H9 (cell line): ENCODE data around the gene MOCS2. TPM values are rescaled to one million over a fixed set of nuclear protein-coding genes. Genes with fewer than 3 reads are reported as not detected.

ENCODE experiments used
- DNase-seq: peaks from one replicate; pipeline ENCODE4 v3.0.0-alpha.2; 2017
- H2AFZ ChIP-seq: one replicate; pipeline ENCODE4 v1.6.1; 2013; ENCODE audit warnings: mild to moderate bottlenecking, low read length, control low read depth, moderate library complexity
- H2AK5ac ChIP-seq: 2 replicates; pipeline ENCODE4 v1.6.1; 2013; ENCODE audit warnings: low read length, control low read depth, mixed read lengths; ENCODE audit not compliant: insufficient read length
- H2BK120ac ChIP-seq: one replicate; pipeline ENCODE4 v1.6.1; 2013; ENCODE audit warnings: low read depth, mild to moderate bottlenecking, low read length, control low read depth, inconsistent platforms; ENCODE audit not compliant: poor library complexity, severe bottlenecking
- H2BK12ac ChIP-seq: 2 replicates; pipeline ENCODE4 v1.6.1; 2013; ENCODE audit warnings: low read length, control low read depth, mixed read lengths, low read depth; ENCODE audit not compliant: insufficient read length
- H2BK15ac ChIP-seq: 2 replicates; pipeline ENCODE4 v1.6.1; 2013; ENCODE audit warnings: low read depth, low read length, control low read depth
- H2BK20ac ChIP-seq: one replicate; pipeline ENCODE4 v1.6.1; 2013; ENCODE audit warnings: low read depth, mild to moderate bottlenecking, low read length, control low read depth, inconsistent platforms; ENCODE audit not compliant: poor library complexity, severe bottlenecking
- H2BK5ac ChIP-seq: 2 replicates; pipeline ENCODE4 v1.6.1; 2013; ENCODE audit warnings: low read length, control low read depth, mixed read lengths; ENCODE audit not compliant: insufficient read length
- H3K14ac ChIP-seq: 2 replicates; pipeline ENCODE4 v1.6.1; 2013; ENCODE audit warnings: low read length, control low read depth; ENCODE audit not compliant: insufficient read depth
- H3K18ac ChIP-seq: 2 replicates; pipeline ENCODE4 v1.6.1; 2013; ENCODE audit warnings: low read depth, mild to moderate bottlenecking, mixed read lengths, low read length, control low read depth; ENCODE audit not compliant: insufficient read length
- H3K23ac ChIP-seq: 2 replicates; pipeline ENCODE4 v1.6.1; 2013; ENCODE audit warnings: low read length, control low read depth, mixed read lengths, low read depth; ENCODE audit not compliant: insufficient read length
- H3K23me2 ChIP-seq: 2 replicates; pipeline ENCODE4 v1.6.1; 2013; ENCODE audit warnings: low read depth, mild to moderate bottlenecking, mixed read lengths, low read length, control low read depth; ENCODE audit not compliant: insufficient read length, poor library complexity, severe bottlenecking
- H3K27ac ChIP-seq: 2 replicates; pipeline ENCODE4 v1.5.1; 2013; ENCODE audit warnings: low read length, control low read depth, mixed read lengths, low read depth; ENCODE audit not compliant: insufficient read length
- H3K27me3 ChIP-seq: 2 replicates; pipeline ENCODE4 v1.6.1; 2013; ENCODE audit warnings: low read length, control low read depth, inconsistent platforms; ENCODE audit not compliant: insufficient read depth
- H3K4ac ChIP-seq: 2 replicates; pipeline ENCODE4 v1.6.1; 2013; ENCODE audit warnings: low read depth, mild to moderate bottlenecking, control low read depth, inconsistent platforms, low read length, moderate library complexity
- H3K4me1 ChIP-seq: 2 replicates; pipeline ENCODE4 v1.6.1; 2013; ENCODE audit warnings: low read length, control low read depth, inconsistent platforms; ENCODE audit not compliant: insufficient read depth
- H3K4me2 ChIP-seq: 2 replicates; pipeline ENCODE4 v1.6.1; 2013; ENCODE audit warnings: low read length, control low read depth, mixed read lengths; ENCODE audit not compliant: insufficient read length, insufficient read depth
- H3K56ac ChIP-seq: 2 replicates; pipeline ENCODE4 v1.6.1; 2013; ENCODE audit warnings: low read depth, mild to moderate bottlenecking, mixed read lengths, low read length, control low read depth; ENCODE audit not compliant: insufficient read length
- H3K79me1 ChIP-seq: 2 replicates; pipeline ENCODE4 v1.6.1; 2013; ENCODE audit warnings: low read depth, mild to moderate bottlenecking, moderate library complexity, low read length, control low read depth, inconsistent platforms; ENCODE audit not compliant: insufficient read depth, poor library complexity, severe bottlenecking
- H3K79me2 ChIP-seq: 2 replicates; pipeline ENCODE4 v1.6.1; 2013; ENCODE audit warnings: low read length, control low read depth, inconsistent platforms; ENCODE audit not compliant: insufficient read depth
- H3K9ac ChIP-seq: 2 replicates; pipeline ENCODE4 v1.6.1; 2013; ENCODE audit warnings: low read length, control low read depth, mixed read lengths; ENCODE audit not compliant: insufficient read length; ENCODE audit errors: extremely low read depth
- H3K9me3 ChIP-seq: one replicate; pipeline ENCODE4 v1.6.1; 2013; ENCODE audit warnings: low read depth, low read length, inconsistent platforms; ENCODE audit not compliant: control insufficient read depth
- H3T11ph ChIP-seq: one replicate; pipeline ENCODE4 v1.6.1; 2013; ENCODE audit warnings: mild to moderate bottlenecking, low read length, control low read depth, inconsistent platforms
- H4K20me1 ChIP-seq: one replicate; pipeline ENCODE4 v1.6.1; 2013; ENCODE audit not compliant: control insufficient read depth, insufficient read length, insufficient read depth
- H4K5ac ChIP-seq: 2 replicates; pipeline ENCODE4 v1.6.1; 2013; ENCODE audit warnings: low read depth, mild to moderate bottlenecking, mixed read lengths, low read length, control low read depth; ENCODE audit not compliant: insufficient read length
- H4K8ac ChIP-seq: replicated peaks from 2 replicates; pipeline ENCODE4 v1.6.1; 2013; ENCODE audit warnings: low read length, control low read depth, mixed read lengths, low read depth; ENCODE audit not compliant: insufficient read length
- H4K91ac ChIP-seq: 2 replicates; pipeline ENCODE4 v1.6.1; 2013; ENCODE audit warnings: low read depth, mild to moderate bottlenecking, moderate library complexity, mixed read lengths, low read length, control low read depth; ENCODE audit not compliant: insufficient read length
- H3K27ac Mint-ChIP-seq, 3 experiments: 2 replicates in 2 of 3; 3 replicates in 1 of 3; pipeline ENCODE4 v1.8.0; 2020 to 2021; ENCODE audit warnings: mixed read lengths in 3 of 3, mild to moderate bottlenecking in 1 of 3, moderate library complexity in 1 of 3
- H3K27me3 Mint-ChIP-seq: 2 replicates; pipeline ENCODE4 v1.8.0; 2021; ENCODE audit warnings: low read depth, mild to moderate bottlenecking, moderate library complexity, mixed read lengths
- H3K36me3 Mint-ChIP-seq, 3 experiments: 2 replicates in 2 of 3; 3 replicates in 1 of 3; pipeline ENCODE4 v1.8.0; 2020 to 2021; ENCODE audit warnings: low read depth in 3 of 3, mixed read lengths in 3 of 3; ENCODE audit not compliant: insufficient read depth in 1 of 3
- H3K4me1 Mint-ChIP-seq, 2 experiments: 2 replicates each; pipeline ENCODE4 v1.8.0; 2020; ENCODE audit warnings: mixed read lengths in 2 of 2
- H3K4me3 Mint-ChIP-seq, 2 experiments: 2 replicates in 1 of 2; 3 replicates in 1 of 2; pipeline ENCODE4 v1.8.0; 2020 to 2021; ENCODE audit warnings: mild to moderate bottlenecking in 2 of 2, mixed read lengths in 2 of 2, moderate library complexity in 1 of 2
- H3K9me3 Mint-ChIP-seq, 2 experiments: 2 replicates in 1 of 2; 3 replicates in 1 of 2; pipeline ENCODE4 v1.8.0; 2020; ENCODE audit warnings: mild to moderate bottlenecking in 2 of 2, mixed read lengths in 2 of 2, moderate library complexity in 1 of 2
- CTCF ChIP-seq: fragments of 200-600 bp; sonication (generic); conservative IDR thresholded peaks from 3 replicates; pipeline ENCODE4 v1.8.0; 2021; ENCODE audit warnings: antibody characterized with exemption, mild to moderate bottlenecking
- WGBS: extraction: QIAGEN DNeasy Blood & Tissue Kit; methylation state at CpG from one replicate; pipeline ENCODE4 v1.1.7; 2013; ENCODE audit warnings: missing lambda C conversion rate, low lambda C conversion rate, mixed read lengths; ENCODE audit not compliant: insufficient read length; ENCODE audit errors: extremely low coverage; 5-methylcytosine and 5-hydroxymethylcytosine counted together
- total RNA-seq: library from RNA; stranded (reverse); gene quantifications from 2 replicates; pipeline ENCODE4 v1.2.1, GENCODE V29; 2021

The MOCS2 gene
- total RNA-seq, 1 experiment from 2014 or later: 24.8 TPM

- H3K9ac ChIP-seq: peak overlapping the region; percentile 26
- H3K4me1 ChIP-seq: peaks cover 5% of the 10 kb centered on the region; the same call in 1 of the 2 replicates
- no peak overlapping the region for H3K18ac ChIP-seq
- Mint-ChIP-seq H3K4me3 (peak overlapping the region; percentile 84 to 90), H3K27ac (no peak overlapping the region), H3K4me1 (peaks cover 10 to 17% of the 10 kb centered on the region in 2 experiments), H3K27me3 (no peaks in the 10 kb centered on the region), H3K9me3 (no peaks in the 10 kb centered on the region; a peak in 1 of 5 replicates), H3K36me3 (peaks cover 0 to 3% (median 0%) of the 10 kb centered on the region in 3 experiments; a peak in 1 of 7 replicates)
- H2AFZ ChIP-seq: no peak overlapping the region
- H4K8ac ChIP-seq: no peak overlapping the region
- H3K9me3 ChIP-seq: no peaks in the 10 kb centered on the region
- peak overlapping the region; percentile 70 for H3K4me2 ChIP-seq
- peaks cover 13% of the 10 kb centered on the region for H3K23me2 ChIP-seq
- H2BK15ac ChIP-seq: no peak overlapping the region
- no peaks in the 10 kb centered on the region for H3K79me2 ChIP-seq
- H3K27me3 ChIP-seq: no peaks in the 10 kb centered on the region; the same call in 1 of the 2 replicates
- no peak overlapping the region for H3K14ac ChIP-seq
- H4K91ac ChIP-seq: no peak overlapping the region
- DNase-seq: no peak
- no peak overlapping the region for H3K4ac ChIP-seq
- no peak overlapping the region for H3T11ph ChIP-seq
- no peak overlapping the region for H2BK20ac ChIP-seq
- H3K27ac ChIP-seq: no peak overlapping the region
- H2BK120ac ChIP-seq: no peak overlapping the region
- no peak overlapping the region for H2AK5ac ChIP-seq
- no peak for TF ChIP-seq CTCF
- no peak overlapping the region for H2BK5ac ChIP-seq
- H3K56ac ChIP-seq: no peak overlapping the region
- H3K23ac ChIP-seq: no peak overlapping the region
- H4K5ac ChIP-seq: no peak overlapping the region
- no peak overlapping the region for H2BK12ac ChIP-seq
- H4K20me1 ChIP-seq: no peaks in the 10 kb centered on the region
- no peaks in the 10 kb centered on the region for H3K79me1 ChIP-seq
- WGBS: no CpG with 5 or more reads among the region's 11 CpGs
These were observed 508 bp downstream of the MOCS2 start for GRCh38 chr5:53109056-53109442.
